Measurements from ENCODE around the gene RAX2.

- TF ChIP-seq, protein P1, sequence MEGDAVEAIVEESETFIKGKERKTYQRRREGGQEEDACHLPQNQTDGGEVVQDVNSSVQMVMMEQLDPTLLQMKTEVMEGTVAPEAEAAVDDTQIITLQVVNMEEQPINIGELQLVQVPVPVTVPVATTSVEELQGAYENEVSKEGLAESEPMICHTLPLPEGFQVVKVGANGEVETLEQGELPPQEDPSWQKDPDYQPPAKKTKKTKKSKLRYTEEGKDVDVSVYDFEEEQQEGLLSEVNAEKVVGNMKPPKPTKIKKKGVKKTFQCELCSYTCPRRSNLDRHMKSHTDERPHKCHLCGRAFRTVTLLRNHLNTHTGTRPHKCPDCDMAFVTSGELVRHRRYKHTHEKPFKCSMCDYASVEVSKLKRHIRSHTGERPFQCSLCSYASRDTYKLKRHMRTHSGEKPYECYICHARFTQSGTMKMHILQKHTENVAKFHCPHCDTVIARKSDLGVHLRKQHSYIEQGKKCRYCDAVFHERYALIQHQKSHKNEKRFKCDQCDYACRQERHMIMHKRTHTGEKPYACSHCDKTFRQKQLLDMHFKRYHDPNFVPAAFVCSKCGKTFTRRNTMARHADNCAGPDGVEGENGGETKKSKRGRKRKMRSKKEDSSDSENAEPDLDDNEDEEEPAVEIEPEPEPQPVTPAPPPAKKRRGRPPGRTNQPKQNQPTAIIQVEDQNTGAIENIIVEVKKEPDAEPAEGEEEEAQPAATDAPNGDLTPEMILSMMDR (IDR thresholded peaks at IDR 0.05; ENCODE audit: low read depth, low read length) = no peak
- no peak for TF ChIP-seq POLR2A (IDR thresholded peaks at IDR 0.05; ENCODE audit: extremely low read depth, insufficient read length)
Measured at GRCh38 chr19:3723883-3724282, 48.1 kb downstream of the RAX2 start.

Data from NB4 (cell line).